Nephron (organoid): Measurements from ENCODE around the gene ATXN1.
A peak's percentile ranks its signal among the peaks of the same experiment; 100 is the strongest.

Experiments
- H3K27ac Mint-ChIP-seq, 3 experiments: 2 replicates each; pipeline ENCODE4 v1.8.0; 2020; ENCODE audit warnings: mixed read lengths in 3 of 3, mild to moderate bottlenecking in 2 of 3, moderate library complexity in 1 of 3
- H3K27me3 Mint-ChIP-seq: 2 replicates; pipeline ENCODE4 v1.8.0; 2021; ENCODE audit warnings: low read depth, mild to moderate bottlenecking, moderate library complexity, mixed read lengths
- H3K36me3 Mint-ChIP-seq: 2 replicates; pipeline ENCODE4 v1.8.0; 2020; ENCODE audit warnings: low read depth, mixed read lengths
- H3K4me1 Mint-ChIP-seq: 2 replicates; pipeline ENCODE4 v1.8.0; 2020; ENCODE audit warnings: mixed read lengths
- H3K4me3 Mint-ChIP-seq, 3 experiments: 2 replicates each; pipeline ENCODE4 v1.8.0; 2020; ENCODE audit warnings: mild to moderate bottlenecking in 3 of 3, mixed read lengths in 3 of 3, moderate library complexity in 2 of 3
- H3K9me3 Mint-ChIP-seq: 2 replicates; pipeline ENCODE4 v1.8.0; 2020; ENCODE audit warnings: mixed read lengths
- TF ChIP-seq, protein P1 (sequence below), 3 experiments: fragments of 200-600 bp; sonication (generic); IDR thresholded peaks; one replicate each; pipeline ENCODE4 v1.5.0; 2021; ENCODE audit warnings: antibody characterized with exemption in 3 of 3; ENCODE audit not compliant: unreplicated experiment in 3 of 3

ATXN1 gene

DNA sequence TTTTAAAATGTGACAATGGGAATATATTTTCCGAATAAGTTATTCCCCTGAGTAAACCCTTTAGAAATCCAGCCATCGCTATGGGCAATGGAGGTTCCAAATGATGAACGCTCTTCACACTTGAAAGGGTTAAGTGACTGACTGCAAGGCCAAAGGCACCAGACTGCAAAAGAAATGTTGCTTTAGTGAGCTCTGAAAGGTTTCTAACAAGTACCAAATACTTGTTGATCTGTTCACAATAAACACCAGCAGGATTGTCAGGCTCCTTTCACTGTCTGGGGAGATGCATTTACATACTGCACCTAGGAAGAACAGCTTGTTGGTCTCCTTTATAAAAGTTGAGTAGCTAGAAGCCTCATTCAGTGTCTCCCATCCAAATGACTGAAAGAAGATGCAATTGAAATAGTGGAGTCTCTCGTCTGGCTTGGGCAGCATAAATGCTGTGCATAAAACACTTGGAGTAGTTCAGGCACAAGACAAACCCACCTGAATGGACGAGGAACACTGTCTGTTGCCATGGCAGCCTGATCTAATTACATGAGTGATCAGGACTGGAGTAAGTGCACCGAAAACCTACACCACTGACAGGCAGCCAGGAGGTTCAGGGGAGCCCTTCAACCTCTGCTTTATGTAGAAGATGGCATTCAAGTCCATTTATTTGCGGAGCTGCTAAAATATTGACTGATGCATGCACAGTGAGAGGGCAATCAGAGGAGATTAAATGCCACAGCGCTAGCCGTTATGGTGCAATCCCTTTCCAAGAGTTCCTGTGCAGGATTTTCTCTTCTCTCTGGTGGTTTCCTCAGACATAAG, 2.9 kb downstream of the ATXN1 start:
- Mint-ChIP-seq H3K27me3 (no peaks in the 10 kb centered on the region), H3K4me3 (peak overlapping the region; percentile 91 to 97 (median 95)), H3K9me3 (no peaks in the 10 kb centered on the region), H3K4me1 (peaks cover 45% of the 10 kb centered on the region), H3K27ac (peak overlapping the region; percentile 94 to 95 (median 95)), H3K36me3 (peaks cover 3% of the 10 kb centered on the region)
- TF ChIP-seq, protein P1, sequence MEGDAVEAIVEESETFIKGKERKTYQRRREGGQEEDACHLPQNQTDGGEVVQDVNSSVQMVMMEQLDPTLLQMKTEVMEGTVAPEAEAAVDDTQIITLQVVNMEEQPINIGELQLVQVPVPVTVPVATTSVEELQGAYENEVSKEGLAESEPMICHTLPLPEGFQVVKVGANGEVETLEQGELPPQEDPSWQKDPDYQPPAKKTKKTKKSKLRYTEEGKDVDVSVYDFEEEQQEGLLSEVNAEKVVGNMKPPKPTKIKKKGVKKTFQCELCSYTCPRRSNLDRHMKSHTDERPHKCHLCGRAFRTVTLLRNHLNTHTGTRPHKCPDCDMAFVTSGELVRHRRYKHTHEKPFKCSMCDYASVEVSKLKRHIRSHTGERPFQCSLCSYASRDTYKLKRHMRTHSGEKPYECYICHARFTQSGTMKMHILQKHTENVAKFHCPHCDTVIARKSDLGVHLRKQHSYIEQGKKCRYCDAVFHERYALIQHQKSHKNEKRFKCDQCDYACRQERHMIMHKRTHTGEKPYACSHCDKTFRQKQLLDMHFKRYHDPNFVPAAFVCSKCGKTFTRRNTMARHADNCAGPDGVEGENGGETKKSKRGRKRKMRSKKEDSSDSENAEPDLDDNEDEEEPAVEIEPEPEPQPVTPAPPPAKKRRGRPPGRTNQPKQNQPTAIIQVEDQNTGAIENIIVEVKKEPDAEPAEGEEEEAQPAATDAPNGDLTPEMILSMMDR (IDR thresholded peaks at IDR 0.05; ENCODE audit: unreplicated experiment in 3 of 3): no peak

DNA sequence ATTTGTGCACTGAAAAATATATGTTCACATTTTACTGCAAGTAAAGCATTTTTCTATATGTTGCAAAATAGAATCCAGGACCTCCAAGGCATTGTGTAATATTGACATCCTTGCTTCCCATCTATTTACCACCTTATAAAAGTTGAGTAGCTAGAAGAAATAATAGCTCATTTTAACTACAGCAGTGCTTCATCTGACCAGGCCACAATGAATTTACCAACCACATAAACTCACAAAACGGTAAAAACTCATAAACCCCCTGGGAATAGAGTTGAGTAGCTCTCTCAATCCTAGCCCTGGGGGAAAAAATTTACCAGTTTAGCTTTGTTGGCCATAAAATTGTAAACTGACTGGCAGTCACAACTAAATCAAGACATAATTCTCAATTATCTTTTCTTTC, 3.9 kb downstream of the ATXN1 start:
- TF ChIP-seq, protein P1 (IDR thresholded peaks at IDR 0.05; ENCODE audit: unreplicated experiment in 3 of 3): no peak
- Mint-ChIP-seq H3K36me3 (peaks cover 12% of the 10 kb centered on the region), H3K4me1 (peaks cover 41% of the 10 kb centered on the region), H3K9me3 (no peaks in the 10 kb centered on the region), H3K27me3 (no peaks in the 10 kb centered on the region), H3K4me3 (peak overlapping the region in 2 of 3 experiments; percentile 34 to 56), H3K27ac (peak overlapping the region in 1 of 3 experiments; percentile 94)

DNA sequence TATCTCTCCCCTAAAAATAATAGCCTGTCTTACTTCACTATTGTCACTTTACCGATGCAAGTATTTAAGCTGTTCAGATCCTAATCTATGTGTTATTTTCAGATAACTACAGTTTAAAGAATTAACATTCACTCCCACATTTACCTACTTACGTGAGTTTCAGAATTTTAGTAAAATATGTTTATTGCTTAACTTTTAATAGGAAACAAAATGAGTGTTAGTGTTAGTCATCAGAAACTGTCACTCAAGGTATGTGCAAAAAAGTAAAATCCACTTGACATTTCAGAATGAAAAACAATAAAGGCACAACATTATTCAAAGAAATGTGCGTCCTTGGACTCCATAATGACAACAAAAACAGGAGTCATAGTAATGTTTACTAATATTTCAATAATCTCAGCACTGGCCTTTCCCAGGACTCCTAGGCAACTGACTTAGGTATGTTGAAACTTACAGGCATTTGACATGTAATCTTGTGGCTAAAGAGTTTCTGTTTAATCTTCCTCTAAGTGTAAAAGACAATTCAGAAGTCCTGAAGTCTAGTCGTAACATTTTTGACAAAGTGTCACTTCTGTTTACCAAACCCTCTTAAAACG, 4.5 kb downstream of the ATXN1 start:
- Mint-ChIP-seq H3K9me3 (no peaks in the 10 kb centered on the region), H3K27ac (no peak overlapping the region), H3K4me3 (no peak overlapping the region), H3K4me1 (peaks cover 42% of the 10 kb centered on the region), H3K27me3 (no peaks in the 10 kb centered on the region), H3K36me3 (peaks cover 14% of the 10 kb centered on the region)
- TF ChIP-seq, protein P1 (IDR thresholded peaks at IDR 0.05; ENCODE audit: unreplicated experiment in 3 of 3): no peak

DNA sequence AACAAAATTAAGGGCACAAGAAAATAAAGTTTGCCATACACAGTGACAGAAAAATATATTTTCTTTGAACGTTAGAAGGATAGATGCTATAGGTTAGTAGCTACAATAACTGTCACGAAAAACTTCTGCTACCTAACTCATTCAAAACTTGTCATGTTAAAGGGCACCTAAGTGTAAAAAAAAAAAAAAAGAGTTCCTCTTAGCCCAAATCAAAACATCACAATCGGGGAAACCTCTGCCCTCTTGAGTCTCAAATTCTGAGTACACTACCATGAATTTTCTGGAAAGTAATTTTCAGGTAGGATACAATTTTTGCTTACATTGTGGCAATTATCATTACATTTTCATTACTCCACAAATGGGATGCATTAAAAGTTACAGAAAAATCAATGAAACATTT, 5.7 kb downstream of the ATXN1 start:
- TF ChIP-seq, protein P1 (IDR thresholded peaks at IDR 0.05; ENCODE audit: unreplicated experiment in 3 of 3): no peak
- Mint-ChIP-seq H3K27me3 (no peaks in the 10 kb centered on the region), H3K4me1 (peaks cover 42% of the 10 kb centered on the region), H3K27ac (no peak overlapping the region), H3K36me3 (peaks cover 20% of the 10 kb centered on the region), H3K9me3 (no peaks in the 10 kb centered on the region), H3K4me3 (no peak overlapping the region)

DNA sequence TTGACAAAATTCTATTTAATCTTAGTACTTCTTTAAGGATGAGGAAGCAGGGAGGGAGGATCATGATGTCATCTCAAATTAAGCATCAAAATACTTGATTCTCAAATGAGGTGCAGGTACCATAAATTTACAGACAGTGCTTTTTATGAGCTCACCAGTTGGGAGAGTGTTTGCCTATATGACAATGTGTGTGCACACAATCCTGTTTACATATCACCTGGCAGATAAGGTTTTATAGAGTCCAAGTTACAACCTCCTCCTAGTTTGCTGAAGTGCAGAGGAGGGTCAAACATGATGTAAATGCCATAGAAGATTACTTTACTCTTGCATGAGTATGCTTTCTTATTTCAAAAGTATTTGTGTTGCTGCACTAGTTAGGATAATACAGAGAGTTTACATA, 6.4 kb downstream of the ATXN1 start:
- Mint-ChIP-seq H3K9me3 (no peaks in the 10 kb centered on the region), H3K4me3 (no peak overlapping the region), H3K36me3 (peaks cover 25% of the 10 kb centered on the region), H3K27ac (no peak overlapping the region), H3K4me1 (peaks cover 42% of the 10 kb centered on the region), H3K27me3 (no peaks in the 10 kb centered on the region)
- TF ChIP-seq, protein P1 (IDR thresholded peaks at IDR 0.05; ENCODE audit: unreplicated experiment in 3 of 3): no peak
